ENCODE data around the gene C2orf72. TPM values are rescaled to one million over a fixed set of nuclear protein-coding genes. Genes with fewer than 3 reads are reported as not detected.

The C2orf72 gene
- total RNA-seq, 1 donor from 2014 or later: 0.25 TPM

DNA sequence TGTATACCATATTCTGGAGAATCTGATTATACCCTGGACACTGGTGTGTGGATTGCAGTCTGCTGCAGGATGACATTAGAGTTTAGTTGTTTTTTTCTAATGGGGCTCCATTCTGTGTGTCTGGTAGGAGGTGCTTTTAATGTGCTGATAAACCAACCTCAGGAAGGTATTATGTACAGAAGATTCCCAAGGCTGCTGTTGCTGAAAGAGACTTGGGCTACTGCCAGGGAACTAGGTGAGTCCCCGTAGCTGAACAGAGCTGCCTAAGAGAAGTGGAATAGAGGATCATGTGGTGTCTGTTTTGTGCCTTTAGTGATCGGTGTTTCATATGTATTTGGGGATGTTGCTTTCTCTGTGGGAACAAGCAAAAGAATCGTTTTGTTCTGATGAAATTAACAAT is 24.9 kb upstream of the C2orf72 start:
- Histone ChIP-seq H3K36me3 (no peaks in the 10 kb centered on the region), H3K27ac (no peak overlapping the region), H3K4me1 (no peaks in the 10 kb centered on the region), H3K9me3 (no peaks in the 10 kb centered on the region), H3K4me3 (no peak overlapping the region), H3K27me3 (no peaks in the 10 kb centered on the region)
- intact Hi-C loops (cut with DNase I): no loop called here
- TF ChIP-seq, protein P1, sequence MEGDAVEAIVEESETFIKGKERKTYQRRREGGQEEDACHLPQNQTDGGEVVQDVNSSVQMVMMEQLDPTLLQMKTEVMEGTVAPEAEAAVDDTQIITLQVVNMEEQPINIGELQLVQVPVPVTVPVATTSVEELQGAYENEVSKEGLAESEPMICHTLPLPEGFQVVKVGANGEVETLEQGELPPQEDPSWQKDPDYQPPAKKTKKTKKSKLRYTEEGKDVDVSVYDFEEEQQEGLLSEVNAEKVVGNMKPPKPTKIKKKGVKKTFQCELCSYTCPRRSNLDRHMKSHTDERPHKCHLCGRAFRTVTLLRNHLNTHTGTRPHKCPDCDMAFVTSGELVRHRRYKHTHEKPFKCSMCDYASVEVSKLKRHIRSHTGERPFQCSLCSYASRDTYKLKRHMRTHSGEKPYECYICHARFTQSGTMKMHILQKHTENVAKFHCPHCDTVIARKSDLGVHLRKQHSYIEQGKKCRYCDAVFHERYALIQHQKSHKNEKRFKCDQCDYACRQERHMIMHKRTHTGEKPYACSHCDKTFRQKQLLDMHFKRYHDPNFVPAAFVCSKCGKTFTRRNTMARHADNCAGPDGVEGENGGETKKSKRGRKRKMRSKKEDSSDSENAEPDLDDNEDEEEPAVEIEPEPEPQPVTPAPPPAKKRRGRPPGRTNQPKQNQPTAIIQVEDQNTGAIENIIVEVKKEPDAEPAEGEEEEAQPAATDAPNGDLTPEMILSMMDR (IDR thresholded peaks at IDR 0.05): no peak
- TF ChIP-seq POLR2A (IDR thresholded peaks at IDR 0.05) (no peak), POLR2AphosphoS5 (IDR thresholded peaks at IDR 0.05; ENCODE audit: insufficient read depth in 1 of 2, low read depth in 1 of 2) (no peak)
- DNase-seq (ENCODE audit: extremely low spot score in 2 of 2): no peak

DNA sequence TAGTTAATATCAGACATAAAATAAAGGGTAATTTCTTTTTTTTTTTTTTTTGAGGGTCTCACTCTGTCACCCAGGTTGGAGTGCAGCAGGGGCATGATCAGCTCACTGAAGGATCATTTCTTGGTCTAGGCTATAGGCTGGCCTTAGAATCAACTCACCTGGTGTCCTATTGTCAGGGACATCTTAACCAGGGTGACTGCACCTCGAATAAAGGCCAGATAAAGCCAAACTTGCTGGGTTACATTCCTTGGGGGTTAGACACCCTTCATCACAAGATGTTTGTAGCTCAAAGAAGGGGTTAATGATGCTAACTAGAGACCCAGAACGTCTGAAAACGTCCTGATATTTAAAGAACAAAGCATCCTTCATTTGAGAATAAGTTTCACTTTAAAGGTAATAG is 23.5 kb upstream of the C2orf72 start:
- DNase-seq (ENCODE audit: extremely low spot score in 2 of 2): no peak
- TF ChIP-seq, protein P1 (IDR thresholded peaks at IDR 0.05): no peak
- TF ChIP-seq POLR2A (IDR thresholded peaks at IDR 0.05): no peak
- no peak for TF ChIP-seq POLR2AphosphoS5 (IDR thresholded peaks at IDR 0.05; ENCODE audit: insufficient read depth in 1 of 2, low read depth in 1 of 2)
- H3K4me1 ChIP-seq: no peaks in the 10 kb centered on the region
- H3K9me3 ChIP-seq: no peaks in the 10 kb centered on the region
- H3K27me3 ChIP-seq: no peaks in the 10 kb centered on the region
- H3K4me3 ChIP-seq: no peak overlapping the region
- intact Hi-C loops (cut with DNase I): no loop called here
- H3K27ac ChIP-seq: no peak overlapping the region
- H3K36me3 ChIP-seq: no peaks in the 10 kb centered on the region

DNA sequence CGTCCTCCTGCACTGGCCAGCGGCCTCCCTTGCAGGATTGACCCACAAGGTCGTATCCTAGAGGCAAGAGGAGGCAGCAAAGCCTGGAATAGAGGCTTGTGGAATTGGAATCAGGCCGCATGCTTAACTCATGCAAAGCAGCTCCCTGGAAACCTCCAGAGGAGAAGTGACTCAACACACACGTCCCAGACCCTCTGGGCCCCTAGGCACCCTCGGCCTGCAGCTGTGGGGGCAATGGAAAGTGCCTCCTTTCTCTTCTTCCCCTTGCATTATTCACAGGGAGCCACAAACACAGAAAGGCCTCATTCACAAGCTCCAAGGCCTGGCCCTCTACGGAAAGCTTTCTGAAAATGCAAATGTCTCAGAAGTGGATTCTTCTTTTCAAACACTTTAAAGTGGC is 21.8 kb upstream of the C2orf72 start:
- intact Hi-C loops (cut with DNase I): no loop called here
- DNase-seq (ENCODE audit: extremely low spot score in 2 of 2): no peak
- Histone ChIP-seq H3K27me3 (no peaks in the 10 kb centered on the region), H3K9me3 (no peaks in the 10 kb centered on the region), H3K36me3 (no peaks in the 10 kb centered on the region), H3K4me1 (no peaks in the 10 kb centered on the region), H3K4me3 (no peak overlapping the region), H3K27ac (no peak overlapping the region)
- TF ChIP-seq POLR2A (IDR thresholded peaks at IDR 0.05): no peak
- TF ChIP-seq, protein P1 (IDR thresholded peaks at IDR 0.05): no peak
- TF ChIP-seq POLR2AphosphoS5 (IDR thresholded peaks at IDR 0.05; ENCODE audit: insufficient read depth in 1 of 2, low read depth in 1 of 2): no peak

DNA sequence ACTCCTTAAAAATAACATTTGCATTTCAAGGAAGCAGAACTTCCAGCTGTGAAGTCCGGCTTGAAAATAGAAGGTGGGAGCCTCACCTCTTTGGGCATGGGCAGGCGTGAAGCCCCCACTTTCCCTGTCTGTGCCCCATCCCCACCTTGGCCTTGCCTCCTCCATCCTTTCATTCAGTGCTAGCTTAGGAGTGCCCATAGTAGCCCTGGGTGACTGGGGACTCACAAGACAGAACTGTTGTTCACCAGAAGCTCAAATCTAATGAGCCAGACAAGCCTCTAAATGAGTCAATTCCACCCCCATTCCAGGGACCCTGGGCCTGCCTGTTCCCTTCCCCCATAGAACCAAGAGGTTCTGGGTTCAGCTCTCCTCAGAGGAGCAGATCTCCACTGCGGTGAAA is 21.4 kb upstream of the C2orf72 start:
- H3K4me3 ChIP-seq: no peak overlapping the region
- H3K27ac ChIP-seq: no peak overlapping the region
- intact Hi-C loops (cut with DNase I): no loop called here
- DNase-seq (ENCODE audit: extremely low spot score in 2 of 2): no peak
- no peaks in the 10 kb centered on the region for H3K27me3 ChIP-seq
- TF ChIP-seq, protein P1 (IDR thresholded peaks at IDR 0.05): no peak
- TF ChIP-seq POLR2AphosphoS5 (IDR thresholded peaks at IDR 0.05; ENCODE audit: insufficient read depth in 1 of 2, low read depth in 1 of 2): no peak
- no peak for TF ChIP-seq POLR2A (IDR thresholded peaks at IDR 0.05)
- no peaks in the 10 kb centered on the region for H3K4me1 ChIP-seq
- no peaks in the 10 kb centered on the region for H3K9me3 ChIP-seq
- no peaks in the 10 kb centered on the region for H3K36me3 ChIP-seq

DNA sequence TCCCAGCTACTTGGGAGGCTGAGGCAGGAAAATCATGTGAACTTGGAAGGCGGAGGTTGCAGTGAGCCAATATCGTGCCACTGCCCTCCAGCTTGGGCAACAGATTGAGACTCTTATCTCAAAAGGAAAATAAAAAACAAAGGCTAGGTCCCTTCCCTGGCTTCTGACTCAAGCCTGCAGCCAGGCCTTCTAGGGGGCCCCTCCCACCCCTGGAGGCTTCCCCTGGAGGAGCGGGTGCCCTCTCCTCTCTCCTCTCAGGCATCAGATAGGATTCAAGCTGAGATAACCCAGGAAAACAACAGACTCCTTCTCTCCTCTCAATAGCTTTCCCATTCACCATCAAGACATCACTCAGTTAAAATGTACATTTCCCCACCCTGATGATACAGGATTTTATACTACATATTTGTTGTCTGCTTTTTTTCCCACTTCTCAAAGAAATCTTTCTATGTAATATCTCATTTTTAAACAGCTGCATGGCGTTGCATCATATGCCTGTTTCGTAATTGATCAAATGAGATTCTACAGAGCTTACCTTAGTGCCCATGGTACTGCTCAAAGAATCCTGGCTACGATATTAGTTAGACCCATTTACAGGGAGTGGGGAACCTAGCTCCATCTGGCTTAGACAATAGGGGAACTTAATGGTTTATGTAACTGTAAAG is 20.6 kb upstream of the C2orf72 start:
- TF ChIP-seq POLR2A (IDR thresholded peaks at IDR 0.05) (no peak), POLR2AphosphoS5 (IDR thresholded peaks at IDR 0.05; ENCODE audit: insufficient read depth in 1 of 2, low read depth in 1 of 2) (no peak)
- TF ChIP-seq, protein P1 (IDR thresholded peaks at IDR 0.05): no peak

More for the DNA sequence above, 20.6 kb upstream of the C2orf72 start:
- H3K4me1 ChIP-seq: no peaks in the 10 kb centered on the region
- no peaks in the 10 kb centered on the region for H3K27me3 ChIP-seq
- no peak for DNase-seq (ENCODE audit: extremely low spot score in 2 of 2)
- no peaks in the 10 kb centered on the region for H3K9me3 ChIP-seq
- intact Hi-C loops (cut with DNase I): no loop called here
- H3K36me3 ChIP-seq: no peaks in the 10 kb centered on the region
- H3K27ac ChIP-seq: no peak overlapping the region
- no peak overlapping the region for H3K4me3 ChIP-seq

Data from vagina (tissue), 2 donors.